Activated CD8-positive, alpha-beta memory T cell treated with anti-CD3 and anti-CD28 coated beads, Interleukin-2, amount 50 U/mL, for 24 hours (primary cell): ENCODE results near the gene SLC24A4.

Source experiments
- DNase-seq: peaks from one replicate; pipeline ENCODE4 v3.0.0-alpha.2; 2020; ENCODE audit errors: extremely low read depth

Gene SLC24A4

GRCh38 chr14:92404018-92404417 is 81.1 kb downstream of the SLC24A4 start:
- no peak for DNase-seq

- DNase-seq: no peak
Measured at GRCh38 chr14:92404421-92404820, 81.5 kb downstream of the SLC24A4 start.

GRCh38 chr14:92404938-92405337 is 82.0 kb downstream of the SLC24A4 start:
- DNase-seq: no peak

- DNase-seq: no peak
Measured at GRCh38 chr14:92407410-92407809, 84.4 kb downstream of the SLC24A4 start.

GRCh38 chr14:92409043-92409442 is 86.1 kb downstream of the SLC24A4 start:
- DNase-seq: no peak

GRCh38 chr14:92411135-92411534 is 88.2 kb downstream of the SLC24A4 start:
- no peak for DNase-seq

- DNase-seq: no peak
Measured at GRCh38 chr14:92411941-92412340, 89.0 kb downstream of the SLC24A4 start.

- no peak for DNase-seq
Measured at GRCh38 chr14:92412912-92413311, 89.9 kb downstream of the SLC24A4 start.

GRCh38 chr14:92413379-92413778 is 90.4 kb downstream of the SLC24A4 start:
- no peak for DNase-seq

GRCh38 chr14:92414690-92415445 is 91.9 kb downstream of the SLC24A4 start:
- no peak for DNase-seq

GRCh38 chr14:92415969-92416368 is 93.0 kb downstream of the SLC24A4 start:
- DNase-seq: no peak

- DNase-seq: no peak
Measured at GRCh38 chr14:92416544-92416943, 93.6 kb downstream of the SLC24A4 start.

- no peak for DNase-seq
Measured at GRCh38 chr14:92417759-92418158, 94.8 kb downstream of the SLC24A4 start.

GRCh38 chr14:92421751-92422150 is 98.8 kb downstream of the SLC24A4 start:
- no peak for DNase-seq

GRCh38 chr14:92425101-92425500 is 102.1 kb downstream of the SLC24A4 start:
- no peak for DNase-seq

GRCh38 chr14:92426237-92426636 is 103.3 kb downstream of the SLC24A4 start:
- no peak for DNase-seq

GRCh38 chr14:92427096-92427495 is 104.1 kb downstream of the SLC24A4 start:
- DNase-seq: no peak

GRCh38 chr14:92430686-92431085 is 107.7 kb downstream of the SLC24A4 start:
- no peak for DNase-seq

- DNase-seq: no peak
Measured at GRCh38 chr14:92431199-92431725, 108.3 kb downstream of the SLC24A4 start.

- DNase-seq: no peak
Measured at GRCh38 chr14:92433407-92433806, 110.4 kb downstream of the SLC24A4 start.

- no peak for DNase-seq
Measured at GRCh38 chr14:92435154-92435553, 112.2 kb downstream of the SLC24A4 start.

GRCh38 chr14:92436115-92436776 is 113.3 kb downstream of the SLC24A4 start:
- no peak for DNase-seq

- no peak for DNase-seq
Measured at GRCh38 chr14:92437309-92437708, 114.3 kb downstream of the SLC24A4 start.
